ENCODE measurements around the gene LRRC8B.

LRRC8B gene

DNA sequence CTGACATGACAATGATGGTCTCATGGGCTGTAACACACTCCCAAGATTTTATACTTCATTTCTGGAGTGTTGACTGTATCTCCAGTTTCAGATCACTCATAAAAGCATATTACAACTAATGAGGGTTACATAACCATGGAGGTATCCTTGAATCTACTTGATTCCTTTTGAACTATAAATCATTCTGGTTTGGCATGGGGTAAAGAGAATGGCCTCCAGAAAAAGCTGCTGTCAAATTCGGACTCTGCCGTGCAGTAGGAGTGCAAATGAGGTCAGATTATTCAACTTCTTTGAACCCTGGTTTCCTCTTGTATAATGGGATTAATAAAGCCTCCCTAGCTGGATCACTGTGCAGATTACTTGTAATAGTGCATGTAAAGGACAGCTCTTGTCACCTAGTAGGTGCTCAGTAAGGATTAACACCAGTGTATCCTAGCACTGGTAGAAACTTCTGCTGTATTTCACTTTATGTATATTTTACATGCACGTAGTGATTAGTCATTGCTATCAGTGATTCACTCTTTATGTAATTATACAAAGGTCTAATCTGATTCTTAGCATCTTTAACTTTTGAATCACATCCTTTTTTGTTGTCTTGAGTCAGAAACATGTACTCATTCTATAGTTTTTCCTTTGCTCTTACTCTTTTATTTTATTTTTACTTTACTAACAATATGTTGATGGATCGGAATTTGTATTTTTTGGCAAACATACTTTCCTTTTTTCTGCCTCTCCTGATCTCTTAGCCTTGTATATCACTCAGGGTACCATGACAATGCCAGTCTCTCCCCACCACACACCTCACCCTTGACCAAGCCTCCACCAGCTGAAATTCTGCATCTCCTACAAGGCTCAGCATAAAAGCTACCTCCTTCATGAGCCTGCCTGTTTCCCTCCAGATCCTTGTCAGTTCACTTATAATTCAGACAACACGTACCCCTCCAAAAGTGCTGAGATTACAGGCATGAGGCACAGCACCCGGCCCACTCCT lies 111.5 kb downstream of the LRRC8B start:
- H3K4me3 ChIP-seq (ENCODE audit: extremely low read depth, insufficient read depth, low read length, poor library complexity, severe bottlenecking), result no peak overlapping the region
- H3K9me3 ChIP-seq (ENCODE audit: control insufficient read depth, low read length), result no peaks in the 10 kb centered on the region
- H3K36me3 ChIP-seq (ENCODE audit: control insufficient read depth, insufficient read depth, low read length), result no peaks in the 10 kb centered on the region
- no peak overlapping the region for H3K27ac ChIP-seq (ENCODE audit: low read depth, low read length, severe bottlenecking)
- peaks cover 6% of the 10 kb centered on the region for H3K4me1 ChIP-seq (ENCODE audit: control insufficient read depth, insufficient read depth, low read length, poor library complexity, severe bottlenecking)
- 90 to 92% methylated on average over 2 to 3 of the region's 6 CpGs for WGBS, 2 experiments (ENCODE audit: insufficient coverage in 2 of 2)

DNA sequence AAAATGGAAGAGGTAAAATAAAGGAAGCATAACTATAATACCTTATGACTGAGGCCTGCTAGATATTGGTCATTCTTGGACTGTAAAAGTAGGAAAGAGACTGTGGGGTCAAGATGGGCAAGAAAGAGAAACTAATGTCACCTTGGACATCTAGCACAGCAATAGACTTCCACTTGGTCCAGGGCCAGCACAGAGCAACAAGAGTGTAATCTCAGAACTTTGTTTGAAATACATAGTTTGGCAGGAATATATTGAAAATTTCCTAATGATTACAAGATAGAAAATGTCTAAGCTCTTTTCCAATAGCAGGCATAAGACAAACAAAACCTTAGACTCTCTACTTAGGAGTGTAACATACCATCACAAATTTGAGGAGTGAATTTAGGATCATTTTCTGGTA lies 112.9 kb downstream of the LRRC8B start:
- no peaks in the 10 kb centered on the region for H3K36me3 ChIP-seq (ENCODE audit: control insufficient read depth, insufficient read depth, low read length)
- H3K9me3 ChIP-seq (ENCODE audit: control insufficient read depth, low read length), result no peaks in the 10 kb centered on the region
- H3K27ac ChIP-seq (ENCODE audit: low read depth, low read length, severe bottlenecking), result no peak overlapping the region
- H3K4me1 ChIP-seq (ENCODE audit: control insufficient read depth, insufficient read depth, low read length, poor library complexity, severe bottlenecking), result peaks cover 3% of the 10 kb centered on the region
- H3K4me3 ChIP-seq (ENCODE audit: extremely low read depth, insufficient read depth, low read length, poor library complexity, severe bottlenecking), result no peak overlapping the region

DNA sequence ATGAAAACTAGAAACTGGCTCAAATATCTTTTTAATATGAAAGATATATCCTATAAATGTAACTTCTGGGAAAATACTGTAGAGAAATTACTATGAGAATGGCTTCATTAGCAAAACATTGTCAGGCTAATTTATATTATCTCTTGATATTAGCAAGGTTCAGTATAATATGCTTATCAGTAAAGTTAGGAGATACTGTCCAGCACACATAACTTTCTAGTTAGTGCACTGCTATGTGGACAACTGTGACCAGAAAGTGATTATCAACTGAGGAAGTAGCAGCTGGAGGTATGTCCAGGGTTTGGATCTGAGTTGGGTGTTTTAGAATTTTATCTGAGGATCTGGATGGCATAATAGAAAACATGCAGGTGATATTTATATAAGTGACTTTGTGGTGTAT lies 115.8 kb downstream of the LRRC8B start:
- H3K4me3 ChIP-seq (ENCODE audit: extremely low read depth, insufficient read depth, low read length, poor library complexity, severe bottlenecking), result no peak overlapping the region
- H3K27ac ChIP-seq (ENCODE audit: low read depth, low read length, severe bottlenecking), result no peak overlapping the region
- no peaks in the 10 kb centered on the region for H3K9me3 ChIP-seq (ENCODE audit: control insufficient read depth, low read length)
- H3K4me1 ChIP-seq (ENCODE audit: control insufficient read depth, insufficient read depth, low read length, poor library complexity, severe bottlenecking), result peaks cover 3% of the 10 kb centered on the region
- no peaks in the 10 kb centered on the region for H3K36me3 ChIP-seq (ENCODE audit: control insufficient read depth, insufficient read depth, low read length)

DNA sequence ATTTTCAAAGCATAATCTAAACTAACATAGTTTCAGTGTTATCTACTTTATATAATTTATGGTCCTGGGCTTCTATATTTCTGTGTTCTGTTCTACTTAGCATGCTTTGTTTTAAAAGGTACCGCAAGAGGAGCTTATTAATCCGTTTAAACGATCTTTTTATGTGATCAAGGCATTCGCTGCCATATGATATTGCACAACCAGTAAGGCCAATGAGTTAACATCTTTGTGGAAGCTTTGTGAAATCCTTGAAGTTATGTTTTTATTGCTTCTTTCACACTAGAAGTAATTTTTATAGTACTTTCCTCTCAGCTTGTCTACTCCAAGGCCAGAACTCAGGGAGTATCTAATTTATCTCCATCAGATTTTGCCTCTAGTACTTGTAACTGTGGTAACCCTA lies 117.2 kb downstream of the LRRC8B start:
- no peak overlapping the region for H3K27ac ChIP-seq (ENCODE audit: low read depth, low read length, severe bottlenecking)
- no peak overlapping the region for H3K4me3 ChIP-seq (ENCODE audit: extremely low read depth, insufficient read depth, low read length, poor library complexity, severe bottlenecking)
- H3K36me3 ChIP-seq (ENCODE audit: control insufficient read depth, insufficient read depth, low read length), result no peaks in the 10 kb centered on the region
- peaks cover 7% of the 10 kb centered on the region for H3K9me3 ChIP-seq (ENCODE audit: control insufficient read depth, low read length)
- H3K4me1 ChIP-seq (ENCODE audit: control insufficient read depth, insufficient read depth, low read length, poor library complexity, severe bottlenecking), result no peaks in the 10 kb centered on the region
- 96% methylated on average over 3 to 4 of the region's 4 CpGs for WGBS, 2 experiments (ENCODE audit: insufficient coverage in 2 of 2)

DNA sequence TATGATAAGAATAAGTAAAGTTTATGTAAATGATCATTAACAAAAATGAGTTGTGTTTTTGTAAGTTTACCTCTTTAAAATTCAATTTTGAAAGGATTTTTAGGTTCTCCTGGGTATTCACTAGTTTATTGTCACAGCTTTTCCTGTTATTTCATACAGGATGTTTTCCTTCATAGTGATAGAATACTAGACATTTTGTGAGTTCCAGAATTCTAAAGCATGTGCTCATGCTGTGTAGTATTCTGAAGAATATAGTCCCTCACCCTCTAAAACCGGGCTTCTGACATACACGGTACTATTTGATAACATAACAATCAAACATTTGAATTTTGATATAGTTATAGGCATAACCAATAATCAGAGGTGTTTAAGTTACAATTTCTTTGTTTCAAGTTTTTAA lies 118.9 kb downstream of the LRRC8B start:
- WGBS, 2 experiments (ENCODE audit: insufficient coverage in 2 of 2), result no CpG with 5 or more reads among the region's 2 CpGs
- H3K4me1 ChIP-seq (ENCODE audit: control insufficient read depth, insufficient read depth, low read length, poor library complexity, severe bottlenecking), result no peaks in the 10 kb centered on the region

DNA sequence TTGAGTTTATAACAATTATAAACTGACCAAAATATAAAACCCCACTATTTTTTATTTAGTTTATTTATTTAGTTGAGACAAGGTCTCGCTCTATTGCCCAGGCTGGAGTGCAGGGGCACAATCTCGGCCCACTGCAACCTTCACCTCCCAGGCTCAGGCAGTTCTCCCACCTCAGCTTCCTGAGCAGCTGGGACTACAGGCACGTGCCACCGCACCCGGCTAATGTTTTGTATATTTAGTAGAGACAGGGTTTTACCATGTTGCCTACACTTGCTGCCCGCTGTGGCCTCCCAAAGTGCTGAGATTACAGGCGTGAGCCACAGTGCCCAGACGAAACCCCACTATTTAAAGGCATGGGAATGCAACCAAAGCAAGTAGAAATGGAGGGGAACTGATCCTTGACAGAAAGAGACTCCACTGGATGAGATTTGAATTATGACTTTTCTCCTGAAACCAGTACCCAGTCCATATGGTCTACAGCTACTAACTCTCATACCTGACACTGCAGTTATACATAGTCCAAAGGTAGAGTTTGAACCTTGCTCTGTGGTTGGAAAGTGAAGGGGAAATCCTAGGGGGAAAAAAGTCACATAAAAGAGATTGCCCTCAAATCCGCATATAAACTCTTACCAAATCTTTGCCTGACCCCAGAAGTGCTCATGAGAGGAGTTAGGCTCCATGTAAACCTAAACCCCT lies 119.6 kb downstream of the LRRC8B start:
- H3K4me1 ChIP-seq (ENCODE audit: control insufficient read depth, insufficient read depth, low read length, poor library complexity, severe bottlenecking), result no peaks in the 10 kb centered on the region
- 79 to 100% methylated on average over 3 to 6 of the region's 9 CpGs for WGBS, 2 experiments (ENCODE audit: insufficient coverage in 2 of 2)
- H3K27ac ChIP-seq (ENCODE audit: low read depth, low read length, severe bottlenecking), result no peak overlapping the region
- peaks cover 7% of the 10 kb centered on the region for H3K9me3 ChIP-seq (ENCODE audit: control insufficient read depth, low read length)
- no peak overlapping the region for H3K4me3 ChIP-seq (ENCODE audit: extremely low read depth, insufficient read depth, low read length, poor library complexity, severe bottlenecking)
- H3K36me3 ChIP-seq (ENCODE audit: control insufficient read depth, insufficient read depth, low read length), result no peaks in the 10 kb centered on the region

More for the DNA sequence above, 118.9 kb downstream of the LRRC8B start:
- H3K36me3 ChIP-seq (ENCODE audit: control insufficient read depth, insufficient read depth, low read length), result no peaks in the 10 kb centered on the region
- H3K9me3 ChIP-seq (ENCODE audit: control insufficient read depth, low read length), result peaks cover 7% of the 10 kb centered on the region
- no peak overlapping the region for H3K4me3 ChIP-seq (ENCODE audit: extremely low read depth, insufficient read depth, low read length, poor library complexity, severe bottlenecking)
- no peak overlapping the region for H3K27ac ChIP-seq (ENCODE audit: low read depth, low read length, severe bottlenecking)

DNA sequence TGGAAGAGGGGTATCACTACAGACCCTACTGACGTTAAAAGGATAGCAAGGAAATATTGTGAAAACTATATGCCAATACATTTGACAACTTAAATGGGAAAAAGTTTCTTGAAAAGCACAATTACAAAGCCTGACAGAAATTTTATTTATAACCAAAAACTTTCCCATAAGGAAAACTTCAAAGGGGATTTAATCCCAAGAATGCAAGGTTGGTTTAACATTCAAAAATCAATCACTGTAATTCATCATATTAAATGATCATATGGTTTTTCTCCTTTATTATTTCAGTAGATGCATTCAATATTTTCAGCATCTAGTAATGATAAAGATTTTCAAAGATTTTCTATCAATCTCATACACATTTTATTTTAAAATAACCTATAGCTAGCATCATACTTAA lies 121.6 kb downstream of the LRRC8B start:
- Histone ChIP-seq H3K9me3 (ENCODE audit: control insufficient read depth, low read length) (peaks cover 7% of the 10 kb centered on the region), H3K4me3 (ENCODE audit: extremely low read depth, insufficient read depth, low read length, poor library complexity, severe bottlenecking) (no peak overlapping the region), H3K4me1 (ENCODE audit: control insufficient read depth, insufficient read depth, low read length, poor library complexity, severe bottlenecking) (no peaks in the 10 kb centered on the region), H3K27ac (ENCODE audit: low read depth, low read length, severe bottlenecking) (no peak overlapping the region), H3K36me3 (ENCODE audit: control insufficient read depth, insufficient read depth, low read length) (no peaks in the 10 kb centered on the region)
- WGBS, 2 experiments (ENCODE audit: insufficient coverage in 2 of 2), result no CpG with 5 or more reads among the region's 1 CpG
